ENCODE data around the gene EEF1G.
A peak's percentile ranks its signal among the peaks of the same experiment; 100 is the strongest.
"Not testable (repeated sequence)": the region's sequence is repeated elsewhere in the genome, so short reads cannot be mapped to it uniquely, and the experiment has no call there.

EEF1G gene

DNA sequence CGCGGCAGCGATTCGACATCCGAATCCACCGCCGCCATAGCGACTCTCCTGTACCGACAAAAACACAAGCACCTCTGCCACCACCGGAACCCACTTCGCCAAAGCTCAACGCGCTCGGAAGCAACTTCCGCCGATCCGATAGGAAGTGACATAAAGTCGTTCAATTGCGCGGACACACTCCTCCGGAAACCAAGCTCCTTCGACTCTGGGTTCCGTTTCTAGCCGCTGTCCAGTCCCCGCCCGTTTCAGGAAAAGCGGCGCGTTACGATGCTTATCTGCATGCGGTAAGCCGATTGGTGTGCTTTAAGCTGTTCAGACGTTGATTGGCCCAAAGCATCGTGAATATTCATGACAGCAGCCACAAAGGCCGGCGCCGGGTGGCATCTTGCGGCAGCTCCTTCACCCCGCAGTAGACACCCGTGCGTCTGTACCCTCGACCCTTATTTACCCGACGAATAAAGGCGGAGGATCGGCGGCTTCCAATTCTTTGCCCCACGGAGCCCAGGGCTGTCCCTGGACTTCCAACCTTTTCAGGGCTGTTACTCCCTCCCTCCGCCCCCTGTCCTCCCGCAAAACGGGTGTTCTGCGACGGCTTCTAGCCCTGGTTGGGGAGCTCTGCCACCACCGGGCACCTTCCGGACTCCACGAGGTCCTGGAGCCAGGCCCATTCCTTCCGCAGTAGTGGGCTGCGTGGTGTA is 17.9 kb upstream of the EEF1G start, which contains the start of gene TUT1:
Gene TUT1 (minus strand): TSS at position 76 of the 698 bp plus-strand sequence. CDS start 38 bp downstream, at position 38.
- Histone ChIP-seq H3K4me1 (ENCODE audit: insufficient read depth, low read length) (peaks cover 5% of the 10 kb centered on the region), H3K9ac (ENCODE audit: low read depth, low read length) (peak within 1 kb of the TSS; percentile 95), H3K27ac (ENCODE audit: low read length) (peak within 1 kb of the TSS; percentile 68), H3K4me3 (ENCODE audit: low read length) (peak within 1 kb of the TSS; percentile 79), H3K9me3 (ENCODE audit: insufficient read depth, low read depth, low read length) (no peaks in the 10 kb centered on the region), H3K36me3 (ENCODE audit: insufficient read depth, low read depth, low read length) (peaks cover 60% of the 10 kb centered on the region), H3K27me3 (ENCODE audit: insufficient read depth, low read length) (no peaks in the 10 kb centered on the region)

DNA sequence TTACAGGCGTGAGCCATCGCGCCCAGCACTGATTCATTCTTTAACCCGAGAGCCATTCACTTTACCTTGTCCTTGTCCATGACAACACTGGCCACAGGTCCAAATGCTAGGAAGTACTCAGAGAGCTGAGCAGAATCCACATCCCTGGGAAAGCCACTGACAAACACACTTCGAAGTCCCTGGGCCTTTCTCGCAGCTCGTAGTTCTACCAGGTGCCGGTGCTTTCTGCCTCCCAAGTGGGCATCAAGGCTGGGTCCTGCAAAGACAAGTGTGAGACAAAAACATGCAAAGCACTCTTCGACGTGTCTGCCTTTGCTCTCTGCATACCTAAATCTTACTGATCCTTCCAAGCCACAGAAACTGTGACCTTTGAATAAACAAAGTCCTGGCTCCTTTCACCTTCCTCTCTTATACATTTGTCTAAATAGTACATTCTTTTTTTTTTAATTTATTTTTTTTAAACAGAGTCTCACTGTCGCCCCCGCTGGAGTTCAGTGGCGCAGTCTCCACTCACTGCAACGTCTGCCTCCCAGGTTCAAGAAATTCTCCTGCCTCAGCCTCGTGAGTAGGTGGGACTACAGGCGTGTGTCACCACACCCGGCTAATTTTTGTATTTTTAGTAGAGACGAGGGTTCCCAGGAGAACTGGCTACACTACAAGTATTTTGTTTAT is 15.4 kb upstream of the EEF1G start:
- H3K4me3 ChIP-seq (ENCODE audit: low read length): no peak overlapping the region
- no peaks in the 10 kb centered on the region for H3K27me3 ChIP-seq (ENCODE audit: insufficient read depth, low read length)
- peaks cover 46% of the 10 kb centered on the region for H3K36me3 ChIP-seq (ENCODE audit: insufficient read depth, low read depth, low read length)
- H3K9ac ChIP-seq (ENCODE audit: low read depth, low read length): no peak overlapping the region
- H3K4me1 ChIP-seq (ENCODE audit: insufficient read depth, low read length): peaks cover 5% of the 10 kb centered on the region
- no peak overlapping the region for H3K27ac ChIP-seq (ENCODE audit: low read length)
- no peaks in the 10 kb centered on the region for H3K9me3 ChIP-seq (ENCODE audit: insufficient read depth, low read depth, low read length)

DNA sequence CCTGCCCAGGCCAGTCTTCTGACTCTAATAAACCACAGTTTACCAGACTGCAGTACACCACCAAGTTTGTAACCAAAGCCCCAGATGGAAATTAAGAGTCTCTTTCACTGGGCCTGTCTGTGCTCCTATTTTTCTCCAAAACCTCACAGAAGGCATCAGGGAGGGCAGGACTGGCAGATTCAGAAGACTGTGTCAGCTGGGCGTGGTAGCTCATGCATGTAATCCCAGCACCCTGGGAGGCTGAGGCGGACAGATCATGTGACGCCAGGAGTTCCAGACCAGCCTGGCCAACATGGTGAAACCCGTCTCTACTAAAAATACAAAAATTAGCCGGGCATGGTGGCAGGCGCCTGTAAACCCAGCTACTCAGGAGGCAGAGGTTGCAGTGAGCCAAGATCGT is 11.7 kb upstream of the EEF1G start:
- not testable (repeated sequence) for H3K27ac ChIP-seq (ENCODE audit: low read length); H3K9ac ChIP-seq (ENCODE audit: low read depth, low read length); H3K4me1 ChIP-seq (ENCODE audit: insufficient read depth, low read length); H3K4me3 ChIP-seq (ENCODE audit: low read length); H3K9me3 ChIP-seq (ENCODE audit: insufficient read depth, low read depth, low read length); H3K27me3 ChIP-seq (ENCODE audit: insufficient read depth, low read length)
- peaks cover 51% of the 10 kb centered on the region for H3K36me3 ChIP-seq (ENCODE audit: insufficient read depth, low read depth, low read length)

DNA sequence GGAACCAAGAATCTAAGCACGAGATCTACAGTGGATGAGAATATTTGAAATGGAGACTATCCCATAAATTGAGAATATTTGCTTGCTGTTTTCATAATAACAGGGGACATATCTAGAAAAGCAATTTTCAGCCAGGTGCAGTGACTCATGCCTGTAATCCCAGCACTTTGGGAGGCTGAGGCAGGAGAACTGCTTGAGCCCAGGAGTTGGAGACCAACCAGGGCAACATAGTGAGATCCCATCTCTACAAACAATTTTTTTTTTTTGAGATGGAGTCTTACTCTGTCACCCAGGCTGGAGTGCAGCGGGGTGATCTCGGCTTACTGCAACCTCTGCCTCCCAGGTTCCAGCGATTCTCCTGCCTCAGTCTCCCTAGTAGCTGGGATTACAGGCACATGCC is 8.0 kb upstream of the EEF1G start:
- H3K9me3 ChIP-seq (ENCODE audit: insufficient read depth, low read depth, low read length); H3K9ac ChIP-seq (ENCODE audit: low read depth, low read length); H3K4me1 ChIP-seq (ENCODE audit: insufficient read depth, low read length); H3K4me3 ChIP-seq (ENCODE audit: low read length); H3K27ac ChIP-seq (ENCODE audit: low read length); H3K27me3 ChIP-seq (ENCODE audit: insufficient read depth, low read length): not testable (repeated sequence)
- H3K36me3 ChIP-seq (ENCODE audit: insufficient read depth, low read depth, low read length): peaks cover 61% of the 10 kb centered on the region

DNA sequence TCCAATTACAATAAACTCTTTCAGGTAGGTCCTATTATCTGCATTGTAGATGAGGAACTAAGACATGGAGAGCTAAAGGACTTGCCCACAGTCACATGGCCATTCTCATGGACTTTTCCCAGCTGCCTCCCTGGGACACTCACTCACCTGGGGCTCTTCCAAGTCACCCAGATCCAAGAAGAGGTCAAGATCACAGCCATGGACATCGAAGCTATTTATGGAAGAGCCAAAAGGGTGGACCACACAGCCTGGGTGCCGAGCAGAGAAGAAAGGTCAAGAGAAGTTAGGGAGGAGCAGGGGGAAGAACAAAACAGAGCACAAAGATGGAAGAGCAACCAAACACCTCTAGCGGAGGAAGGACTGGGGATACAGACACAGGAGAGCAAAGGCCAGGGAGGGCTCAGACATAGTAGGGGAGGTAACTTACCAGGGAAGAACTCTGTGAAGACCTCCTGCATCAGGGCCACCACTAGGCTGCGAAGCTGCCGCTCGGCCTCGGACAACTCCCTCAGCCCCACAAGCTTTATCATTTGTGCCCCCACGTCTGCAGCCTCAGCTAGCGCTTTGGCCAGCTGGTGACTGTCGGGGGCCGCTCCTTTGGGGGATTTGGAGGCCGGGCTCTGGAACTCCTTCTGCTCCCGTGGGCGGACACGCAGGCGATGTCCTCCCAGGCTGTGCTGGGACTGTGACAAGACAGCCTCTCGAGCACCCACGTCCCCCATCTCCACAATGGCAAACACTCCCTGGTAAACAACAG is 7.4 kb upstream of the EEF1G start:
- no peaks in the 10 kb centered on the region for H3K9me3 ChIP-seq (ENCODE audit: insufficient read depth, low read depth, low read length)
- H3K9ac ChIP-seq (ENCODE audit: low read depth, low read length): no peak overlapping the region
- no peak overlapping the region for H3K4me3 ChIP-seq (ENCODE audit: low read length)
- H3K27ac ChIP-seq (ENCODE audit: low read length): no peak overlapping the region
- H3K36me3 ChIP-seq (ENCODE audit: insufficient read depth, low read depth, low read length): peaks cover 64% of the 10 kb centered on the region
- H3K4me1 ChIP-seq (ENCODE audit: insufficient read depth, low read length): no peaks in the 10 kb centered on the region
- no peaks in the 10 kb centered on the region for H3K27me3 ChIP-seq (ENCODE audit: insufficient read depth, low read length)

DNA sequence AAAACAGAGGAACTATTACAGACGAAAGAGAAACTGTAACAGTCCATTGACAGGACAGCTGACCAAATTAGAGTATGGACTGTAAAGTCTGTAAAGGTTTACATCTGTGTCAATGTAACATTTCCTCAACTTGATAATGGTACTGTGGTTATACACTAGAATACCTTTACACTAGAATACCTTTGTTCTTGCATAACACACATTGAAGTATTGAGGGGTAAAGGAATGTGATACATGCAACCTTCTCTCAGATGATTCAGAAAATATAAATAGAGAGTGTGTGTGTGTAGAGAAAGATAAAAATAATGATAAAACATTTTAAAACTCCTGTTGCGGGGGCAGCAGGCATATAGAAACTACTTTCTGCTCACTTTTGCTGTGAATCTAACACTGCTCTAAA is 5.6 kb upstream of the EEF1G start:
- Histone ChIP-seq H3K4me3 (ENCODE audit: low read length) (no peak overlapping the region), H3K27ac (ENCODE audit: low read length) (no peak overlapping the region), H3K27me3 (ENCODE audit: insufficient read depth, low read length) (no peaks in the 10 kb centered on the region), H3K9ac (ENCODE audit: low read depth, low read length) (no peak overlapping the region), H3K36me3 (ENCODE audit: insufficient read depth, low read depth, low read length) (peaks cover 61% of the 10 kb centered on the region), H3K4me1 (ENCODE audit: insufficient read depth, low read length) (peaks cover 4% of the 10 kb centered on the region; the same call in 1 of the 2 replicates), H3K9me3 (ENCODE audit: insufficient read depth, low read depth, low read length) (no peaks in the 10 kb centered on the region)

DNA sequence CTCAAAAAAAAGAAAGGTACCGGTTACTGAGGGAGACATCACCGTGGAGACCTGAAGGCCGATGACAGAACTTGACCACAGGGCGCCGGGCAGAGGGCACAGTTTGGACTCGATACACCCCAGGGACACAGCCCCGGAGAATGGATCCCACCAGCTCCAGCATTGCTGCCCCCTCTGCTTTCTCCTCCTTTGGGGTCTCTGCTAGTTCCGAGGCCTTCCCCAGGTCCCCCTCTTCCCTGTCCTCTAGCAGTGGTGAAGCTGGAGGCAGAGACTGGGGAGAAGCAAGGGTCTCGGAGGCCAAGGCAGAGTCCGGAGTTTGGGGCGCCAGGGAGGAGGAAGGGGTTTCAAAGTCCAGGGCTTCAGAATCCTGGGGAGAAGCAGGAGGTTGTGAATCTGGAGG is 4.8 kb upstream of the EEF1G start:
- Histone ChIP-seq H3K9me3 (ENCODE audit: insufficient read depth, low read depth, low read length) (no peaks in the 10 kb centered on the region), H3K36me3 (ENCODE audit: insufficient read depth, low read depth, low read length) (peaks cover 57% of the 10 kb centered on the region), H3K9ac (ENCODE audit: low read depth, low read length) (no peak overlapping the region)

DNA sequence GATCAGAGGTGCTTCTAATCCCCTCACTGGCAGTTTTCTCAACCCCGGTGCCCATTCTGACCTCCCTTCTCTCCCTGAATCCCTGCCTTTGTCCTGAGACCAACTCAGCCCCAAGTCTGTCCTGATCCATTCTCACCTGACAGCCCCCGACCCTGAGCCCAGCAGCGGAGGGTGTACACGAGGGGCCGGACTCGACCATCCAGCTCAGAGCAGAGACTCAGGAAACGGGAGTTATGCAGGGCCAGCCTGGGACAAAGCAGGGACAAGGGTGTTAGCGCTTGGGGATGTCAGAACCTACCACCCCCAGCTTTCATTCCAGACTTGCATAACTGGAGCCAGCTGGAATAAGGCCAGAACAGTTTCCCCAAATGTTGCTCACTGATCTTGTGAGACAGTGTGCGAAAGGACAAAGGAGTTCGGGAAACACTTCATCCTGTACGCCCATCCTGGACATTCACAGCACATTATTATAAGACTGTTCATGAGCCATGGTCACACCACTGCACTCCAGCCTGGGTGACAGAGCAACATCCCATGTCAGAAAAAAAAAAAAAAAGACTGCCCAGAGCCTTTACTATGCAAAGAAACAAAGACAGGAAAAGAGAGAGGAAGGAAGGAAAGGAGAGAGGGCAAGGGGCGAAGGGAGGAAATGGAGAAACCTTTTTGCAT is 3.5 kb upstream of the EEF1G start:
- Histone ChIP-seq H3K9ac (ENCODE audit: low read depth, low read length) (no peak overlapping the region), H3K9me3 (ENCODE audit: insufficient read depth, low read depth, low read length) (no peaks in the 10 kb centered on the region), H3K36me3 (ENCODE audit: insufficient read depth, low read depth, low read length) (peaks cover 60% of the 10 kb centered on the region), H3K27me3 (ENCODE audit: insufficient read depth, low read length) (no peaks in the 10 kb centered on the region), H3K4me1 (ENCODE audit: insufficient read depth, low read length) (peaks cover 8% of the 10 kb centered on the region; the same call in 1 of the 2 replicates), H3K27ac (ENCODE audit: low read length) (no peak overlapping the region), H3K4me3 (ENCODE audit: low read length) (no peak overlapping the region)

More for the DNA sequence above, 4.8 kb upstream of the EEF1G start:
- no peaks in the 10 kb centered on the region for H3K27me3 ChIP-seq (ENCODE audit: insufficient read depth, low read length)
- no peak overlapping the region for H3K27ac ChIP-seq (ENCODE audit: low read length)
- H3K4me1 ChIP-seq (ENCODE audit: insufficient read depth, low read length): peaks cover 4% of the 10 kb centered on the region; the same call in 1 of the 2 replicates
- no peak overlapping the region for H3K4me3 ChIP-seq (ENCODE audit: low read length)

DNA sequence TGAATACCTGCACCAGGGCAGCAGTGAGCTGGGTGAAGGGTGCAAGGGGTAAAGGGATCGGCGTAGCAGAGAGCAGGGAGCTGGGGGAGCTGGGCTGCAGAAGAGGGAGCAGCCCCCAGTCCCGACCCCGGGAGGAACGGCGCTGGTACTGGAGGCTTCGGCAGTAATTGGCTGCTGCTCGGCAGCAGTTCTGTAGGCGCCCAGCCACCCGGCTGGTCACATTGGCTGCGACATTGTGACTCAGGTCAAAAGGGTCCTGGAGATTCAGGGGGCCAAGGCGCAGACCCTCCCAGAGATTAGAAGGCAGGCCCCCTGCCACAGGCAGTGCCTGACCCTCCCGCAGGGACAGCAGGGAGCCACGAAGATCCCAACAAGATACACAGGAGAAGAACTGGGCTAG is 2.1 kb upstream of the EEF1G start:
- no peak overlapping the region for H3K9ac ChIP-seq (ENCODE audit: low read depth, low read length)
- H3K27ac ChIP-seq (ENCODE audit: low read length): no peak overlapping the region
- peaks cover 61% of the 10 kb centered on the region for H3K36me3 ChIP-seq (ENCODE audit: insufficient read depth, low read depth, low read length)
- no peaks in the 10 kb centered on the region for H3K9me3 ChIP-seq (ENCODE audit: insufficient read depth, low read depth, low read length)
- H3K27me3 ChIP-seq (ENCODE audit: insufficient read depth, low read length): no peaks in the 10 kb centered on the region
- no peak overlapping the region for H3K4me3 ChIP-seq (ENCODE audit: low read length)
- peaks cover 15% of the 10 kb centered on the region; the same call in 1 of the 2 replicates for H3K4me1 ChIP-seq (ENCODE audit: insufficient read depth, low read length)

DNA sequence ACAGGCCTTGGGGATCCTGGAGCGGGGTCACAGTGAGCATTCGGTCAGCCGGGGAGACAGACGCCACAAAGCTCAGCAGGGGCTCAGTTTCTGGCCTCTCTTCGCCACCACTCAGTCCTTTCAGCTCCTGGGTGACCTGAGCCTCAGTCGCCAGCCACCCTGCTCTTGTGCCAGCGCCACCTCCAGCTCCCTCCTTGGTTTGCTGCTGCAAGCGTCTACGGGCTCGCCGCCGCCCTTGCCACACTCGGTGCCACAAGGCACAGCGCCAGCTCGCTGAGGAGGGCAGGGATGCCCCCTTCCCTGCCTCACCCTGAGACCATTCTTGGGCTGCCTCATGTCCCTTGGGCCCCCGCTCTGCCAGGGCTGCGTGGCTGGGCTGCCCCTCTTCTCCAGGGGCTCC is 1.5 kb upstream of the EEF1G start:
- Histone ChIP-seq H3K9ac (ENCODE audit: low read depth, low read length) (peak overlapping the region; percentile 97; the same call in 1 of the 2 replicates), H3K27me3 (ENCODE audit: insufficient read depth, low read length) (no peaks in the 10 kb centered on the region), H3K36me3 (ENCODE audit: insufficient read depth, low read depth, low read length) (peaks cover 66% of the 10 kb centered on the region), H3K4me1 (ENCODE audit: insufficient read depth, low read length) (peaks cover 15% of the 10 kb centered on the region; the same call in 1 of the 2 replicates), H3K4me3 (ENCODE audit: low read length) (peak overlapping the region; percentile 99; the same call in 1 of the 2 replicates), H3K9me3 (ENCODE audit: insufficient read depth, low read depth, low read length) (no peaks in the 10 kb centered on the region), H3K27ac (ENCODE audit: low read length) (no peak overlapping the region)

DNA sequence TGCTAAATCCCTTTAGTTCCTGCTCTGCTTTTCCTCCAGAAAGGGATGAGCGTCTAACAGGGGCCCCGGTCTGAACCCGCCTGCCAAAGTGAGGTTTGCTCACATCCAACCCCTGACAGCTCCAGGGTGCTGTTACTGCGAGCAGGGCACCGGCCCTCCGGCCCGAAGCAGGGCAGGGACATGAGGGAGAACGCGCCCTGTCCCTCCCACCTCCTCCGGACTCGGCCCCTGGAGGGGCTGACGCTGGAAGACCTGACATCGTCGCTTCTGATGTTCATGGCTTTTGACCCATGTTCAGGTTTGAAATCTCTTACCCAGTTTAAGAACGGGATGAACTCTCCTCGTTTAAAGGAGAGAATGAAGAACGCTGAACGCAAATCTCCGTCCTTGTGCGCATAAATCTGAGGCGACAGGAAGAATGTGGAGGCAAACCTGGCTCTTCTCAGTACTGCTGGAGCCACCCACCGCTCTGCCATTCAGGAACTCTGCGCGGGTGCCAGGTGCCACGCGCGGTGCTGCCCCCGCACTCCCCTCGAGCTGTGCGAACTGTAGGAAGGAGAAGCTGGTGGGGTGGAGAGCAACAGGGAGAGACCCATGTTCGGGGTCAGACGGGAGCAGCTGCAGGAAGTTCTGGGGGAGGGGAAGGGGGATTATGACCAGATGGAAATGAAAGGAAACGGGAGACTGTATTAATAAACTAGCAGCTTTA is 826 bp upstream of the EEF1G start:
- Histone ChIP-seq H3K9ac (ENCODE audit: low read depth, low read length) (peak overlapping the region; percentile 97), H3K4me1 (ENCODE audit: insufficient read depth, low read length) (peaks cover 15% of the 10 kb centered on the region; the same call in 1 of the 2 replicates), H3K36me3 (ENCODE audit: insufficient read depth, low read depth, low read length) (peaks cover 73% of the 10 kb centered on the region), H3K4me3 (ENCODE audit: low read length) (peak overlapping the region; percentile 99), H3K9me3 (ENCODE audit: insufficient read depth, low read depth, low read length) (no peaks in the 10 kb centered on the region), H3K27me3 (ENCODE audit: insufficient read depth, low read length) (no peaks in the 10 kb centered on the region), H3K27ac (ENCODE audit: low read length) (peak overlapping the region; percentile 40)
